Keratinocyte (primary cell): ENCODE results near the gene COL1A2. TPM values are rescaled to one million over a fixed set of nuclear protein-coding genes. Genes with fewer than 3 reads are reported as not detected.

ENCODE experiments used
- DNase-seq: peaks from one replicate; pipeline ENCODE4 v3.0.0-alpha.2; 2011; ENCODE audit warnings: low read depth, missing footprints, low spot score
- FAIRE-seq: peaks from 2 replicates; lab custom pipeline; 2011; peaks lifted over from hg19 to GRCh38; lab: Jason Lieb, UNC
- H2AFZ ChIP-seq: 2 replicates; pipeline ENCODE4 v1.6.0; 2012; ENCODE audit warnings: low read length, control low read depth, inconsistent platforms; ENCODE audit not compliant: control insufficient read depth
- H3K27ac ChIP-seq: 2 replicates; pipeline ENCODE4 v1.5.1; 2011; ENCODE audit warnings: low read length; ENCODE audit not compliant: control insufficient read depth, insufficient read depth
- H3K27me3 ChIP-seq: 3 replicates; pipeline ENCODE4 v1.6.0; 2011; ENCODE audit warnings: low read length; ENCODE audit not compliant: control insufficient read depth, insufficient read depth; ENCODE audit errors: extremely low read depth
- H3K36me3 ChIP-seq, 2 experiments: 2 replicates in 1 of 2; 3 replicates in 1 of 2; pipeline ENCODE4 v1.5.1; 2011; ENCODE audit warnings: low read length in 2 of 2, mild to moderate bottlenecking in 1 of 2; ENCODE audit not compliant: control insufficient read depth in 2 of 2, insufficient read depth in 2 of 2; ENCODE audit errors: extremely low read depth in 1 of 2
- H3K4me1 ChIP-seq: 3 replicates; pipeline ENCODE4 v1.5.1; 2011; ENCODE audit warnings: low read length; ENCODE audit not compliant: control insufficient read depth, insufficient read depth; ENCODE audit errors: extremely low read depth
- H3K4me2 ChIP-seq: 3 replicates; pipeline ENCODE4 v1.6.0; 2011; ENCODE audit warnings: low read depth, low read length; ENCODE audit not compliant: control insufficient read depth, insufficient read depth; ENCODE audit errors: extremely low read depth
- H3K4me3 ChIP-seq, 3 experiments: fragments of 200-600 bp in 1 of 3; sonication (generic) in 1 of 3; 2 replicates in 2 of 3; 3 replicates in 1 of 3; pipeline ENCODE4 v1.5.1; 2011 to 2016; ENCODE audit warnings: low read length in 3 of 3, mild to moderate bottlenecking in 3 of 3, control low read depth in 2 of 3, inconsistent platforms in 1 of 3, low read depth in 1 of 3, mixed read lengths in 1 of 3, mixed run types in 1 of 3, moderate library complexity in 1 of 3; ENCODE audit not compliant: control insufficient read depth in 2 of 3, insufficient read depth in 2 of 3; ENCODE audit errors: extremely low read depth in 1 of 3
- H3K79me2 ChIP-seq: 2 replicates; pipeline ENCODE4 v1.6.0; 2012; ENCODE audit warnings: low read length; ENCODE audit not compliant: control insufficient read depth, insufficient read depth
- H3K9ac ChIP-seq: 3 replicates; pipeline ENCODE4 v1.6.0; 2011; ENCODE audit warnings: low read length; ENCODE audit not compliant: control insufficient read depth, insufficient read depth; ENCODE audit errors: extremely low read depth
- H3K9me1 ChIP-seq: 3 replicates; pipeline ENCODE4 v1.6.0; 2011; ENCODE audit warnings: low read length; ENCODE audit not compliant: control insufficient read depth, insufficient read depth; ENCODE audit errors: extremely low read depth
- H3K9me3 ChIP-seq: 2 replicates; pipeline ENCODE4 v1.5.1; 2012; ENCODE audit warnings: low read depth, low read length; ENCODE audit not compliant: control insufficient read depth
- H4K20me1 ChIP-seq: 3 replicates; pipeline ENCODE4 v1.6.0; 2011; ENCODE audit warnings: low read length; ENCODE audit not compliant: control insufficient read depth, insufficient read depth; ENCODE audit errors: extremely low read depth
- EZH2 ChIP-seq: IDR thresholded peaks from one replicate; pipeline ENCODE4 v1.6.1; 2012; ENCODE audit warnings: inconsistent platforms, mild to moderate bottlenecking, low read length, moderate library complexity
- dilution Hi-C: fragments of 300-500 bp; cut with MboI; formaldehyde crosslinking; loops from one replicate; pipeline ENCODE4 v1.7.0; 2020; ENCODE audit warnings: low sequenced_read_pairs; ENCODE audit not compliant: extremely low pct_ligation_motif_present
- polyA plus RNA-seq, 5 experiments: library from polyadenylated mRNA; depleted of rRNA in 3 of 5; stranded (reverse) in 3 of 5; stranded (forward) in 1 of 5; unstranded in 1 of 5; fragments of >200 nt; gene quantifications; 1 replicate in 1 of 5; 2 replicates in 3 of 5; 3 replicates in 1 of 5; pipeline versions ENCODE4 v1.2.1 to v1.2.3, GENCODE V29; 2011 to 2012; ENCODE audit warnings: missing spikeins in 2 of 5, low read depth in 1 of 5, low replicate concordance in 1 of 5
- TF ChIP-seq, protein P1 (sequence below), 3 experiments: IDR thresholded peaks in 1 of 3; conservative IDR thresholded peaks in 1 of 3; optimal IDR thresholded peaks in 1 of 3; 2 replicates in 2 of 3; 3 replicates in 1 of 3; pipeline versions ENCODE3 to v1.5.1; 2011; ENCODE audit warnings: low read length in 3 of 3, mild to moderate bottlenecking in 3 of 3, moderate library complexity in 2 of 3, control low read depth in 1 of 3, inconsistent platforms in 1 of 3; ENCODE audit not compliant: insufficient read depth in 2 of 3; ENCODE audit errors: extremely low read depth in 1 of 3

COL1A2 gene
- polyA plus RNA-seq, 1 donor (not counting 4 experiments of a cell fraction or from before 2014, with no cell fraction given), result 0.13 TPM

DNA sequence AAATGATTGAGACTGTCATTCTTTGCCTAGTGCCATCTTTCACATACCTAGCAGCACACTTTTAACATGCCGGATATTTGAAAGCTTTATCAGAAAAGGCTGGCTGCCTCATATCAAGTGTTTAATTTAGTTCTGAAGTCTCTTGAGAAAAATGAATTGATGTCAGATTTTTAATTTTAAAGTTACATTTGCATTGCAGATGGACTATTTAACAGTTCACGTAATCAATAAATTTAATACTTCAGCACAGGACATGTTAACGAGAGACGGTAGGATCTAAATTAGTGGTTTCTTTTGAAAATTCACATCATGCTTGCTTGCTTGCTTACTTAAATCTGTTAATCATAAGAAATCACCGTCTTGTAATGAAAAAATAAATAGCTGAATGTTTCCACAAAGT is 51.6 kb downstream of the COL1A2 start:
- H3K27me3 ChIP-seq, result no peaks in the 10 kb centered on the region
- H3K9me1 ChIP-seq, result no peaks in the 10 kb centered on the region
- dilution Hi-C loops, result loop anchor here (25.0 kb wide), 1 partner anchor 159 kb away; no protein-coding TSS in a partner anchor
- H3K4me2 ChIP-seq, result no peak overlapping the region
- H4K20me1 ChIP-seq, result no peaks in the 10 kb centered on the region
- H3K4me3 ChIP-seq, result no peak overlapping the region
- DNase-seq, result no peak
- H2AFZ ChIP-seq, result no peak overlapping the region
- H3K9ac ChIP-seq, result no peak overlapping the region
- no peak for TF ChIP-seq EZH2
- TF ChIP-seq, protein P1, sequence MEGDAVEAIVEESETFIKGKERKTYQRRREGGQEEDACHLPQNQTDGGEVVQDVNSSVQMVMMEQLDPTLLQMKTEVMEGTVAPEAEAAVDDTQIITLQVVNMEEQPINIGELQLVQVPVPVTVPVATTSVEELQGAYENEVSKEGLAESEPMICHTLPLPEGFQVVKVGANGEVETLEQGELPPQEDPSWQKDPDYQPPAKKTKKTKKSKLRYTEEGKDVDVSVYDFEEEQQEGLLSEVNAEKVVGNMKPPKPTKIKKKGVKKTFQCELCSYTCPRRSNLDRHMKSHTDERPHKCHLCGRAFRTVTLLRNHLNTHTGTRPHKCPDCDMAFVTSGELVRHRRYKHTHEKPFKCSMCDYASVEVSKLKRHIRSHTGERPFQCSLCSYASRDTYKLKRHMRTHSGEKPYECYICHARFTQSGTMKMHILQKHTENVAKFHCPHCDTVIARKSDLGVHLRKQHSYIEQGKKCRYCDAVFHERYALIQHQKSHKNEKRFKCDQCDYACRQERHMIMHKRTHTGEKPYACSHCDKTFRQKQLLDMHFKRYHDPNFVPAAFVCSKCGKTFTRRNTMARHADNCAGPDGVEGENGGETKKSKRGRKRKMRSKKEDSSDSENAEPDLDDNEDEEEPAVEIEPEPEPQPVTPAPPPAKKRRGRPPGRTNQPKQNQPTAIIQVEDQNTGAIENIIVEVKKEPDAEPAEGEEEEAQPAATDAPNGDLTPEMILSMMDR (optimal IDR thresholded peaks at IDR 0.05 in 1 of 3, IDR thresholded peaks at IDR 0.05 in 1 of 3, conservative IDR thresholded peaks at IDR 0.05 in 1 of 3; ENCODE audit: extremely low read depth in 1 of 3, insufficient read depth in 2 of 3, low read length in 3 of 3), result no peak
- H3K36me3 ChIP-seq, result no peaks in the 10 kb centered on the region
- no peaks in the 10 kb centered on the region for H3K4me1 ChIP-seq
- H3K9me3 ChIP-seq, result no peaks in the 10 kb centered on the region
- no peaks in the 10 kb centered on the region for H3K79me2 ChIP-seq
- no peak overlapping the region for H3K27ac ChIP-seq
- FAIRE-seq, result no peak

DNA sequence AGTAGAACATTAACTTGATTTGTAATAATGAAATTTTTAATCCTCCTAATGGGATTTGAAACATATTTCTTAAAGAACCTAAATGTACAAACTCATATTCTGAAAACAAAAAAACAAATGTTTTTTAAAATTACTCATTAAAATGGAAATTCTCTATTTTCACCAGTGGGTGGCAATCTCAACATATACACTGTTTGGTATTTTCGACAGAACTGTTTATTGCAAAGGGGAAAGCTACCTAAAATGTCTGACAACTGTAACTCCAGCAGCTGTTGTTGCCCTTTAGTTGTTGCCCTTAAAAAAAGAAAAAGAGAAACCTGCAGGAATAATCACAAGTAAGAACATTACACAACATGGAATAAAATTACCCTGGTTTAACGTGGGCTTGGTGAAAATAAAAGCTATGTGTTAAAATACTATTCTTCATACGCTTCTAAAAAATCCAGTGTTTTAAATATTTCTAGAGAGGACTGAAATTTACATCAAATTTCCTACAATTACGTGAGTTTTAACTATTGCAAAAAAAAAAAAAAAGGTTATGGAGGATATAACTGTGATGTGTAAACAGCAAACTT is 54.5 kb downstream of the COL1A2 start:
- no peak overlapping the region for H3K4me3 ChIP-seq
- no peak overlapping the region for H3K9ac ChIP-seq
- no peaks in the 10 kb centered on the region for H3K9me3 ChIP-seq
- no peak for TF ChIP-seq EZH2
- TF ChIP-seq, protein P1 (optimal IDR thresholded peaks at IDR 0.05 in 1 of 3, IDR thresholded peaks at IDR 0.05 in 1 of 3, conservative IDR thresholded peaks at IDR 0.05 in 1 of 3; ENCODE audit: extremely low read depth in 1 of 3, insufficient read depth in 2 of 3, low read length in 3 of 3), result peak in 2 of 3 experiments; percentile 34 to 38
- dilution Hi-C loops, result loop anchor here (25.0 kb wide), 1 partner anchor 162 kb away; no protein-coding TSS in a partner anchor
- H3K27me3 ChIP-seq, result no peaks in the 10 kb centered on the region
- no peak overlapping the region for H3K27ac ChIP-seq
- H4K20me1 ChIP-seq, result no peaks in the 10 kb centered on the region
- no peak overlapping the region for H2AFZ ChIP-seq
- FAIRE-seq (peak; percentile 39), DNase-seq (no peak)
- no peaks in the 10 kb centered on the region for H3K4me1 ChIP-seq
- no peaks in the 10 kb centered on the region for H3K9me1 ChIP-seq
- no peaks in the 10 kb centered on the region for H3K79me2 ChIP-seq
- H3K36me3 ChIP-seq, result no peaks in the 10 kb centered on the region
- no peak overlapping the region for H3K4me2 ChIP-seq
